Astrocyte (in vitro differentiated cells and primary cell): ENCODE data around the gene EXOC4.

Experiments
- CTCF ChIP-seq: IDR thresholded peaks from 2 replicates; pipeline ENCODE4 v1.5.1; 2011; ENCODE audit warnings: low read depth, mild to moderate bottlenecking, inconsistent platforms, low read length, moderate library complexity; ENCODE audit not compliant: insufficient read depth
- EZH2 ChIP-seq: IDR thresholded peaks from 2 replicates; pipeline ENCODE4 v1.6.1; 2012; ENCODE audit warnings: mild to moderate bottlenecking, low read length, inconsistent platforms; ENCODE audit not compliant: insufficient read depth

DNA sequence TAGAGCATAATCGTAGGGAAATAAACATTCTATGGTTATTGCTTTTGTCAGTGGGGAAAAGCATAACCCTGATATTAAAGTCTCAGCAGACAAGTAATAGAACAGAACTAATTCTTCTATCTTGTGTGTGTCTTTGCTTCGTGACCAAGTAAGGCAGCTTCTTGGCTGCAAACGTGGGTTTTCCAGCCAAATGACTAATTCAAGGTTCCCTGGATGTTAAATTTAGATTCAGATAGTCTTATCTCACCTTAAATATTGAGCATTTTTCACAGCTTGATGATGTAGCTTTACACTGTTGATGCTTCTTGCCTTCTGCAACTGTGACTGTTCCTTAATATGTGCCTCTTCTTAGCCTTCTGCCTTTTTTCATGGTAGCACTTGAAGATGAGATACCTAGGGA, 113.0 kb downstream of the EXOC4 start:
- TF ChIP-seq CTCF (no peak), EZH2 (no peak)
